Measurements from ENCODE around the gene MUC5B. TPM values are rescaled to one million over a fixed set of nuclear protein-coding genes. Genes with fewer than 3 reads are reported as not detected.

The MUC5B gene
- total and polyA plus RNA-seq, 2 experiments from 2014 or later = not detected

DNA sequence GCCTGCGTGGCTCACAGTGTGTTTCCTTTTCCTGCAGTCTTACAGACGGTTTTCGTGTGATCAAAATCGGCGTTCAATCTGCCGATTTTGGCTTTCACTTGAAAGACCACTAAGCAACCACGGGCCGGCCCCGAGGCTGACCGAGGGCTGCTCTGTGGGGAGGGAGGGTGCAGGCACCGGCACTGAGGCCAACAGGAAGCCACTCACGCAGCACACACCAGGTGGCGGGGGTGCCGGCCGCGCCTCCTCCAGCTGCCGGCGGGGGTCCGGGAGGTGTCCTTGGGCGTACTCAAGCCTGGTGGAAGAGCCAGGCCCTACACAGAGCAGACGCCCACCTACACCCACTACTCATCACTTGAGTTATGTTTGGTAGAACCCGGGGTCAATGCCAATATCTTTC, 72.2 kb downstream of the MUC5B start:
- no peaks in the 10 kb centered on the region for H3F3A ChIP-seq (ENCODE audit: insufficient read depth)
- no peaks in the 10 kb centered on the region for H3K9me3 ChIP-seq (ENCODE audit: low read depth)
- in situ Hi-C loops (cut with MboI) = no loop called here
- H3K36me3 ChIP-seq (ENCODE audit: low read depth) = no peaks in the 10 kb centered on the region
- H3K4me1 ChIP-seq (ENCODE audit: insufficient read depth) = peaks cover 11% of the 10 kb centered on the region
- H3K9ac ChIP-seq = no peak overlapping the region
- H2AFZ ChIP-seq = no peak overlapping the region
- no peak overlapping the region for H3K27ac ChIP-seq
- H3K79me2 ChIP-seq (ENCODE audit: insufficient read depth) = peaks cover 70% of the 10 kb centered on the region
- H3K9me2 ChIP-seq (ENCODE audit: insufficient read depth) = no peaks in the 10 kb centered on the region
- DNase-seq = no peak
- WGBS, 2 experiments (ENCODE audit: low coverage in 1 of 2, low lambda C conversion rate in 2 of 2, missing lambda C conversion rate in 2 of 2) = 92% methylated on average over 22 of the region's 22 CpGs
- H3K27me3 ChIP-seq (replicated peaks; ENCODE audit: insufficient read depth) = no peaks in the 10 kb centered on the region
- no peak overlapping the region for H3K4me3 ChIP-seq
- H3K4me2 ChIP-seq (ENCODE audit: unreplicated experiment) = no peak overlapping the region
- peaks cover 3% of the 10 kb centered on the region; the same call in 1 of the 2 replicates for H4K20me1 ChIP-seq (ENCODE audit: insufficient read depth)
- TF ChIP-seq EZH2phosphoT487 (IDR thresholded peaks at IDR 0.05; ENCODE audit: insufficient read depth, low read depth) (no peak), EZH2 (IDR thresholded peaks at IDR 0.05; ENCODE audit: insufficient read depth, poor library complexity, severe bottlenecking) (no peak)

DNA sequence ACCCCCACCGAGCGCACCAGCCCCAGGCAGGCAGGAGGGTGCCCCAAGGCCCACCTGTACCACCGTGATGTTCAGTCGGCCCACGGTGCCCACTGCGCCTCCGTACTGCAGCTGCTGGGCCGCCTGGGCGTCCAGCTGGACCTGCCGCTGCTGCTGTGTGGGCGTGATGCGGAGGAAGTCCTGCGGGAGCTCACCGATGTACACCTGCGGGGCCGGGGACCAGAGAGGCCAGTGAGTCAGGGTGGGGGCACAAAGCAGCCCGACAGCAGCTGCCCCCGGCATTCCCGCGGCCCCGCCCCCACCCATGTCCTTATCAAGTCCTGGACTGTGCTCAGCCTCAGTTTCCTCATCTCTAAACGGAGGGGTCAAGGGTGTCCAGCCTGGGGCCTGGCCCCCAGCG, 72.7 kb downstream of the MUC5B start:
- Histone ChIP-seq H3K4me3 (no peak overlapping the region), H3K4me1 (ENCODE audit: insufficient read depth) (peaks cover 11% of the 10 kb centered on the region), H3K4me2 (ENCODE audit: unreplicated experiment) (no peak overlapping the region), H3F3A (ENCODE audit: insufficient read depth) (no peaks in the 10 kb centered on the region), H3K27me3 (replicated peaks; ENCODE audit: insufficient read depth) (no peaks in the 10 kb centered on the region), H4K20me1 (ENCODE audit: insufficient read depth) (peaks cover 3% of the 10 kb centered on the region; the same call in 1 of the 2 replicates), H3K79me2 (ENCODE audit: insufficient read depth) (peaks cover 70% of the 10 kb centered on the region), H3K9me3 (ENCODE audit: low read depth) (no peaks in the 10 kb centered on the region), H2AFZ (no peak overlapping the region), H3K9me2 (ENCODE audit: insufficient read depth) (no peaks in the 10 kb centered on the region), H3K27ac (no peak overlapping the region), H3K9ac (no peak overlapping the region), H3K36me3 (ENCODE audit: low read depth) (no peaks in the 10 kb centered on the region)
- in situ Hi-C loops (cut with MboI) = no loop called here
- TF ChIP-seq EZH2phosphoT487 (IDR thresholded peaks at IDR 0.05; ENCODE audit: insufficient read depth, low read depth) = no peak
- TF ChIP-seq EZH2 (IDR thresholded peaks at IDR 0.05; ENCODE audit: insufficient read depth, poor library complexity, severe bottlenecking) = no peak
- WGBS, 2 experiments (ENCODE audit: low coverage in 1 of 2, low lambda C conversion rate in 2 of 2, missing lambda C conversion rate in 2 of 2) = 94 to 96% methylated on average over 13 to 23 of the region's 23 CpGs
- DNase-seq = no peak

DNA sequence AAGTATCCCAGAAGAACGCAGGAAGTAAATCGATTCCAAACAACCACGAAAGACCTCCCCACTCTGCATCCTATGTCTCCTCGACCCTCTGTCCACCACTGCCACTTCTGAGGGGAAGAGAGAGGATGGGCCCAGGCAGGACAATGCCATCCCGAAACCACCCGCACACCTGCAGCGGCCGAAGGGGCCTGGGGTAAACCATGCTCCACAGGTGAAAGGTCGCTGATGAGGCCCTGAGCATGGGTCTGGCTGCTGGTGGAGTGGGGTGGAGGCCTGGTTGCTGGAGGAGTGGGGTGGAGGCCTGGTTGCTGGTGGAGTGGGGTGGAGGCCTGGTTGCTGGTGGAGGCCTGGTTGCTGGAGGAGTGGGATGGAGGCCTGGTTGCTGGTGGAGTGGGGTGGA, 73.4 kb downstream of the MUC5B start:
- no peaks in the 10 kb centered on the region for H3K9me3 ChIP-seq (ENCODE audit: low read depth)
- no peak overlapping the region for H3K4me3 ChIP-seq
- H3K4me2 ChIP-seq (ENCODE audit: unreplicated experiment) = no peak overlapping the region
- 93 to 95% methylated on average over 9 of the region's 9 CpGs for WGBS, 2 experiments (ENCODE audit: low coverage in 1 of 2, low lambda C conversion rate in 2 of 2, missing lambda C conversion rate in 2 of 2)
- no peak overlapping the region for H3K27ac ChIP-seq
- no peak for DNase-seq
- peaks cover 3% of the 10 kb centered on the region; the same call in 1 of the 2 replicates for H4K20me1 ChIP-seq (ENCODE audit: insufficient read depth)
- H3K4me1 ChIP-seq (ENCODE audit: insufficient read depth) = peaks cover 11% of the 10 kb centered on the region
- in situ Hi-C loops (cut with MboI) = no loop called here
- H3K9ac ChIP-seq = no peak overlapping the region
- H2AFZ ChIP-seq = no peak overlapping the region
- H3K9me2 ChIP-seq (ENCODE audit: insufficient read depth) = no peaks in the 10 kb centered on the region
- H3F3A ChIP-seq (ENCODE audit: insufficient read depth) = no peaks in the 10 kb centered on the region
- H3K27me3 ChIP-seq (replicated peaks; ENCODE audit: insufficient read depth) = no peaks in the 10 kb centered on the region
- TF ChIP-seq EZH2phosphoT487 (IDR thresholded peaks at IDR 0.05; ENCODE audit: insufficient read depth, low read depth) (no peak), EZH2 (IDR thresholded peaks at IDR 0.05; ENCODE audit: insufficient read depth, poor library complexity, severe bottlenecking) (no peak)
- no peaks in the 10 kb centered on the region for H3K36me3 ChIP-seq (ENCODE audit: low read depth)
- H3K79me2 ChIP-seq (ENCODE audit: insufficient read depth) = peaks cover 70% of the 10 kb centered on the region

DNA sequence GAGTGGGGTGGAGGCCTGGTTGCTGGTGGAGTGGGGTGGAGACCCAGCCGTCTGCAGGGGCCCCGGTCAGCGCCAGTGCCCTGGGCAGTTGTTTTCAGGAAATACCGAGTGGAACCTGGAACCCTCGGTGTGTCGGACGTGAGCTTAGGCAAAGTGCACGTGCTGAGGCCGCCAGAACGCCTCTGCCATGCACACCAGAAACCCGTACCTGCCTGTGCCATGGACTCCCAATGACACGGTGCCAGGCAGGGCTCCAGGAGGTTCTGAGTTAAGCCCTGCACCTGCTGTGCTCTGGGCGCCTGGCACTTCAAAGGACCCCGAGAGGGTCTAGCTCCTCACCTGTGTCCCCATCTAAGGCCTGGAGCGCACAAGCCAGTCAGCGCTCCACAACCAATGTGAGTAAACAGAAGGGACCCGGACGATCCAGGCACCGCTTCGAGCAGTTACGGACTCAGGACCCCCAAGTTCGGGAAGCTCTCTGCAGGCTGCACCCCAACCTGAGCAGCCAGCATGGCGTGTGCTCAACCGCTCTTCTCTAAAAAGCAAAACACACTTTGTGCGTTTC, 74.2 kb downstream of the MUC5B start:
- H3K4me1 ChIP-seq (ENCODE audit: insufficient read depth) = peaks cover 11% of the 10 kb centered on the region
- no peak for DNase-seq
- H3K9me2 ChIP-seq (ENCODE audit: insufficient read depth) = no peaks in the 10 kb centered on the region
- no peaks in the 10 kb centered on the region for H3K27me3 ChIP-seq (replicated peaks; ENCODE audit: insufficient read depth)
- WGBS, 2 experiments (ENCODE audit: low coverage in 1 of 2, low lambda C conversion rate in 2 of 2, missing lambda C conversion rate in 2 of 2) = 95% methylated on average over 22 to 25 of the region's 25 CpGs
- in situ Hi-C loops (cut with MboI) = no loop called here
- no peaks in the 10 kb centered on the region for H3K36me3 ChIP-seq (ENCODE audit: low read depth)
- no peaks in the 10 kb centered on the region for H3F3A ChIP-seq (ENCODE audit: insufficient read depth)
- peaks cover 75% of the 10 kb centered on the region for H3K79me2 ChIP-seq (ENCODE audit: insufficient read depth)
- H2AFZ ChIP-seq = no peak overlapping the region
- no peak overlapping the region for H3K9ac ChIP-seq
- no peak for TF ChIP-seq EZH2 (IDR thresholded peaks at IDR 0.05; ENCODE audit: insufficient read depth, poor library complexity, severe bottlenecking)
- TF ChIP-seq EZH2phosphoT487 (IDR thresholded peaks at IDR 0.05; ENCODE audit: insufficient read depth, low read depth) = no peak
- no peak overlapping the region for H3K27ac ChIP-seq
- H3K4me2 ChIP-seq (ENCODE audit: unreplicated experiment) = no peak overlapping the region
- no peak overlapping the region for H3K4me3 ChIP-seq
- H3K9me3 ChIP-seq (ENCODE audit: low read depth) = no peaks in the 10 kb centered on the region
- peaks cover 3% of the 10 kb centered on the region; the same call in 1 of the 2 replicates for H4K20me1 ChIP-seq (ENCODE audit: insufficient read depth)
